Activated CD8-positive, alpha-beta memory T cell treated with anti-CD3 and anti-CD28 coated beads, Interleukin-2, amount 50 U/mL, for 24 hours (primary cell): Measurements from ENCODE around the gene HHLA2.
"Not testable (repeated sequence)": the region's sequence is repeated elsewhere in the genome, so short reads cannot be mapped to it uniquely, and the experiment has no call there.

Source experiments
- DNase-seq: peaks from one replicate; pipeline ENCODE4 v3.0.0-alpha.2; 2020; ENCODE audit errors: extremely low read depth

Gene HHLA2

DNA sequence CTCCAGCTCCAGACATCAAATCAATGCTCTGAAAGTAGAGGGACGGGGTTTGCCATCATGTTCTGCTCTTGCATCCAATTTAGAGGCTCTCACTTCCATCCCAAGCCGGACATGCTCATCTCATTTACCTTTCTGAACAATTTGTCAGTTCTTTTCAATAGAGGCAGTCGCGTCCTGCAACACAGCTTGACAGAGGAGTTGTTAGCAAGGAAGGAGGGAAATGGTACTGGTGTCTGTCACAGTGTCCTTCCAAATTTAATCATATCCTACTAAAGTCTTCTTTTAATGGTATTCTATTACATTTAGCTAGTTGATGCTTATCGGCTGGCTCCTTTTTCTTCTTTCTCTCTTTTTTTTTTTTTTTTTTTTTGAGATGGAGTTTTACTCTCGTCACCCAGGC is 45.6 kb downstream of the HHLA2 start:
- DNase-seq, result no peak

DNA sequence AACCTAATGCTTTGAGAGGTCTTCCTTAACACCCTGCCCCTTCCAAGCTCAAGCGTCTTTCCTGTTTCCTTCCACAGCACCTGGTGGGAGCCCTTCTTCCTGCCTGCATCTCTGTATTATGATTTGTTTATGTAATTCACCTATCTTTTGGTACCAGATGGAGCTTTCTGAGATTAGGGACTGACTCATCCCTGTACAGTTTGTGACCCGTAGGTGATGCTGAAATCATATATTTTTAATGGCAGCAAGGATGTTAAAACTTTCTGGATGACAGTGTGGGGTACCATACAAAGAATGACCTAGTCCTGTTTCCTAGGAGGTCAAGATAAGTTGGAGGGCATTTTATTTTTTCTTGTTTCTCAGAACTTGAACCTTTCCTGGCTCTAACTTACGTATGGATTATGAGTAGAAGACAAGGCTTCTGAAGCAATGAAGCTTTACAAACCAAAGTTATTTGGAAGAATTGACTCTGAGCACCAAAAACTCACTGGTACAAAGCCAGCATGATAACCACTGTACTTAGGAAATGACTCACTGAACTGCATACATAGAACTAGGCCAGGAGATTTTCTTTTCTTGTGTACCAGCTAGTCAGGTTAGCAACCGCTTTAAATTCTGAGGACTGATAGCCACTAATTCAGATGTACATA is 46.6 kb downstream of the HHLA2 start:
- DNase-seq, result no peak

DNA sequence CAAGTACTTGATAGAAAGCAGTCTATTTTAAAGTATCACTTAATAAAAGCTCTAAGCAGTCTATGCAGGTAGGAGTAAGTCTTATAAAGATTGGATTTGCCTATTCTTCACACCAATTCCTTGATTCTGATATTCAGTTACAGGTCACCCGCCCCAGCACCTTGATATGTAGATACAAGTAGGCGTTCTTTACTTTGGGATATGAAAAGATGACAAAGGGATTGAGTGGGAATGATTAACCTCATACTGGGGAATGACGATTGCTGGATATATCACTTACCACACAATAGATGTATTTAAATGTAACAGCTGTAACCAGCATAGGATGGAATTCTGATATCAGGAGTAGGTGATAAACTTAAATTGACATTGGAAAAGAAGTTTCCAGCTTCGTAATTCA is 47.1 kb downstream of the HHLA2 start:
- no peak for DNase-seq

DNA sequence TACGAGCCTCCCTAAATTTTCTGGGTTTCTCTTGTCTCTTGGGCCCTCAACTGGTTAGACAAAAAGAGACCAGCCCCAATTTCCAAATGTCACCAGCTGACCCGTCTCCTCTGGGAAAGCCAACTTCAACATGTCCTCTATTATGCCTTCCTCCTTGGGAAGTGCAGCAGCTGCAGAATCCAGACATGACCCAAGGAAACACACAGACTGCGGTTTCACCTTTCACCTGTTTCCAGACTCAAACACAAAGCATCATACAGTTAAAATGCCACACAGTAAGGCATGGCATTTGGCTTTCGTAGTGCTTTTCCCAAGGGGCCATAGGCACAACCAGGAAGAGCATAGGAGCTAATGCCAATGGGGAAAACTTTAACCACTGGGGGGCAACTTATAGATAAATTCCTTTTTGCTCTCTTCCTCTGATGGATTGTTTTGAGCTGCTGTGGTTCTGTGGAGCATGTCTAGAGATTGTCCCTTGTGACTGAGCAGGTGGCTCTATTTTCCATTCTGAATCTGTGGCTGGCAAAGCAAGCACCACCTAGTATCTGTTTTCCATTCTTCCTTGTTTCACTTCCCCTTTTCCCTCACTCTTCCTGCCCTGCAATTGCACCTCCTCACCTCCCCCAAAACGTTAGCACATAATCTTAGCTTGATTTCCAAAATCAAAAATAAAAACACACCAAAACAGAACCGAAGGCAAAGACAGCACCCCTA is 49.3 kb downstream of the HHLA2 start:
- DNase-seq, result no peak

DNA sequence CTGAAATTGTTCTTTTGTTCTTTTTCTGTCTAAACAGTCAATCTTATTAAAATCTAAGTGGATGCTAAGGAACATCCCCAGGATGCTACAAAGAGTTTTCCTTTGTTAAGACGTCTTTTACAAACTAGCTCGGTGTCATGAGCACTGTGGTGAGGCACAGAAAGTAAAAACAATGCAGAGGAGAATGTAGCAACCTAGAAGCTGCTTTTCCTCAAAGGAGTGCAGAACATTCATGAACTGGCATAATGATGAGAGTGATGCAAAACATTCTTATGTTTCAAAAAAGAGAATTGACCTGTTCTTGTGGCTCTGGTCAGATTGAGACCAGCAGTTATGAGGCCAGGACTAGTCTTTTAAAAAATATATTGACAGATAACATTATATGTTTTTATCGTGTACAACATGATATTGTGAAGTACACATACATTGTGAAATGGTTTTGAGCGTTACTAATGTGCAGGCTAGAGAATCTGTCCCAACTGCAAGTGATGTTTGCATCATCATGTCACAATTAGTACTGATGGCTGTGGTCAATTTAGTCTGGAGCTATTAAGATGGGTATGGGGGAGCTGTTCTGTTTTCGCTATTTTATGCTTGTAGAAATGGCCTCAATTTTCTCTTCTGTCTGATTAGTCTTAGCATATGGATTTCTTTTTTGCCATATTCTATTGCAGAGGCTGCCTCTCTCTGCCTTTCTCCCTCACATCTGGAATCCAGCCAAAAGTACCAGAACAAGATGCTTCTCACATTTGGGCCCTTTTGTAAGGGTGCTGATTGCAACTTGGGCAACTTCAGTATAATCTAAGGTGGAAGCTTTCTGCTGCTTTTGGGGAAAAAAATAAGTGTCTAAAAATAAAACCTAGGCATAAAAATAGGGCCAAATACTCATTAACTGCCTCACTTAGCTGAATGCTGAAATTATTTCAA is 50.2 kb downstream of the HHLA2 start:
- no peak for DNase-seq

DNA sequence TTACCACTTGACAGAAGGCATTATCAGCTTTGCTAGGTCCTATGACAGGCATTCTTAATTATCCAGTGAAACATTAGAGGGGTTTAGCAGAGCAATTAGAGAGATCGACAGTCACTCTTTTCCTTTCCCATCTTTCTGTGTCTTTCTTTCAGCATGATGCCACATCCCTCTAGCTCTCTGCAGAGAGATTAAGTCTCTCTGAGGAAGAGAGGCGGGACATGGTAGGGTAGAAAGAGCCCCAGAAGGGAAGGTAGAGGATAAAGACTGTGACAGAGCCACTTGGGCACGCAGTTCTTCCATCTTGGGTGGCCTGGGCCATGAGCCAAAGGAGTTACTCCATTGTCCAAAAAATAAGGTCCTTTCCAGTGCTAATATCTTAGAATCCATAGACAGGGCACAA is 55.8 kb downstream of the HHLA2 start:
- no peak for DNase-seq

DNA sequence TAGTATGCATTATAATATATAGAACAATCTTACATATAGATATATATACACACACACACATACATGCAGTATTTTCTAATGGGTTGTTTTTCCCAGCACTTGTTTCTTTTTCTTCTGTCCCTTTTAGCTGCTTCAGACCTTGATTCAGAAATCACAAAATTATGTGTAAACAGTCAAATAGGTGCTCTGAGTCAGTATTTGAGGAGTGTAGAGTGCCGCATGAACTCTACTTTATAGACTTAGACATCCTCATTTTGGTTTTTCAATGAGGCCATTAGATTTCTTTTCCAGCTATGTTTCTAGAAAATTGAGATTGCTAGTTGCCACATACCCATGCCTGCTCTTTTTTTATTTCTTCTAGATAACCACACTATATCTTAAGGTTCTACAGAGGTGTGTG is 58.2 kb downstream of the HHLA2 start:
- DNase-seq, result no peak

DNA sequence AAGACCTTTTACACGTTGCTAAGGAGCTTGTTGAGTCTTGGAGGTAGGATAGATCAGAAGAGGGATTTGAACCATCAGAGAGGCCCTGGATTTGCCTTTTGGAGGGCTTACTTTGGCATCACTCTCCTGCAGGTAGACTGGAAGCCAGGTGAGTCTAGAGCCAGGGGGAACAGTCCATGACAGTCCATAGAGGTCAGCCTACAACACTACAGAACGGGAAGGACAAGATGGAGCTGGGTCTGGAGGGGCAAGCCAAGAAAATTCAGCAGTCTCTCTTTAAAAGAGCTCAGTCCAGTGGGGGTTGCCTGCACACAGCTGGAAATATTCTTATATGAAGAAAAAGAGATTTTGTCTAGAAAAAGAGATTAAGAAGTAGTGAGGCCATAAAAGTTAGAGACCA is 60.7 kb downstream of the HHLA2 start:
- no peak for DNase-seq

DNA sequence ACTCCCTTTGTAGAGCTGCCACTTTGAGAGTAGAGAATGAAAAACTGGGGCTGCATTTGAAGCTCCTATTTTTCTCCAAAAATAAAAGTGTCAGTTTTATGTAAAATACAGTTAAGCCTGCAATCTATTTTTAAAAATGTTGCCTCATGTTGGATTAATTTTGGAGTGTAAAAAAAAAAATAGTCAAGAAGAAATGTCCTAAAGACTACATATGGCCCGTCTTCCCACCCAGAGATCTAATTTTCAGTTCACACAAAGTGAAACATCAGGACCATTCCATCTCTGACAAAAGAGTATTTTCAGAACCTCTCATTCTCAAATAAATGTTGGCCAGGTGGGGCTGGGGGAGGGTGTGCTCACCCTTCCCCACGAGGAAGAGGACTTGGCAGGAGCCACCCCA is 62.7 kb downstream of the HHLA2 start:
- no peak for DNase-seq

DNA sequence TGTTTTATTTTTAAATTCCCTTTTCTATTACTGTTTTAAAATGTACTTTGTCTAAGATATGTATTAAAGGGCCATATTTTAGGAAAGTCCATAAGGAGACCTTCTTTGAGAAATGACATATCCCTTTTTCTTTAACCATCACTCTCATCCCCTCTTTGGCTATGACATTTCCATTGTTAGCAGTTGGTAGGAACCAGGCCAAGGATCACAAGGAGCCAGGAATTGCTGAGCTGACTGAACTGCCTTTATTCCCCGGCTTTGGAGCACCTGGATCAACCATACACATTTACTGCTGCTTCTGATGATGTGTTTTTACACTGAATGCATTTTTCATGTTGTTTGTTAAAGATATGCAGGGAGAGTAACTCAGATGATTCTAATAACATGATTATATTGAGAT is 79.7 kb downstream of the HHLA2 start:
- no peak for DNase-seq

DNA sequence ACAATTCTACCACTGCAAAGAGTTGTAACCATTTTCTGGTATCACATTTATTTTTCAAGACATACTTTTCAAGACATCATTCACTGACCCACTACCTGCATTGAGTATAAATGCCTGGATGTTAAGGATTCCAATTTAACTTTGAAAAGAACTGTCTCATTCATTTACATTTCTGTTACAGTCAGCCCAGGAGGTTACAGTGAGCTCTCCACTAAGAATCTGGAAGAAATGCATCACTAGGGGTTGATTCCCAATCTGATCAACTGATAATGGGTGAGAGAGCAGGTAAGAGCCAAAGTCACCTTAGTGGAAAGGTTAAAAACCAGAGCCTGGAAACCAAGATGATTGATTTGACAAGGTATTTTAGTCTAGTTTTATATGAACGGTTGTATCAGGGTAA is 81.0 kb downstream of the HHLA2 start:
- no peak for DNase-seq

DNA sequence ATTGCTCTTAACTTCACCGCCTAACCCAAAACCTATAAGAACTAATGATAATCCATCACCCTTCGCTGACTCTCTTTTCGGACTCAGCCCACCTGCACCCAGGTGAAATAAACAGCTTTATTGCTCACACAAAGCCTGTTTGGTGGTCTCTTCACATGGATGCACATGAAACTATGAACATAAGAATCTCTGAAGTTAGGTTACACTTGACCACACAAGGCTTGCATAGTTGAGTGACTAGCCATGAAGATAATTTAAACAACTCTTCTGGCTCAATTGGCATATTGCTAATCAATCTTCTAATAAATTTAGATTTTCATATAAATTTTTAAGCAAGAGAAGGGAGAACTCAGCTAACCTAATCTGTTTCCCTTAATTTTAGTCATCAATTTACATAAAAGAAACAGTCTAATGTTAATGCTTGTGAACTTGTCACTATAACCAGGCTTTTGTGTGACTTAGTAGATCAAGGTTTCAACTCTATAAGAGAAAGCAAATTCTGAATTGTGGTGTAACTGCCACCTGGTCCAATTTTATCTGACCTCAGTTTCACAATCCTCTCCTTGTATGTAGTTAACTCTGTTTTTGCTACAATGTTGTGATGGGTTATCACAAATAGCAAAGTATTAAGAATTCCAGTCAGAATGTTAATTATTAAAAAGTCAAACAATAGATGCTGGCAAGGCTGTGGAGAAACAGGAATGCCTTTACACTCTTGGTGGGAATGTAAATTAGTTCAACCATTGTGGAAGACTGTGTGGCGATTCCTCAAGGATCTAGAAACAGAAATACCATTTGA is 82.0 kb downstream of the HHLA2 start:
- no peak for DNase-seq

DNA sequence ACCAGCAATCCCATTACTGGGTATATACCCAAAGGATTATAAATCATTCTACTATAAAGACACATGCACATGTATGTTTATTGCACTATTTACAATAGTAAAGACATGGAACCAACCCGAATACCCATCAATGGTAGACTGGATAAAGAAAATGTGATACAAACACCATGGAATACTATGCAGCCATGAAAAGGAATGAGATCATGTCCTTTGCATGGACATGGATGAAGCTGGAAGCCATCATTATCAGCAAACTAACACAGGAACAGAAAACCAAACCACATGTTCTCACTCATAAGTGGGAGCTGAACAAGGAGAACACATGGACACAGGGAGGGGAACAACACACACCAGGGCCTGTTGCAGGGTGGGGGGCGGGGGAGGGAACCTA is 82.6 kb downstream of the HHLA2 start:
- not testable (repeated sequence) for DNase-seq

DNA sequence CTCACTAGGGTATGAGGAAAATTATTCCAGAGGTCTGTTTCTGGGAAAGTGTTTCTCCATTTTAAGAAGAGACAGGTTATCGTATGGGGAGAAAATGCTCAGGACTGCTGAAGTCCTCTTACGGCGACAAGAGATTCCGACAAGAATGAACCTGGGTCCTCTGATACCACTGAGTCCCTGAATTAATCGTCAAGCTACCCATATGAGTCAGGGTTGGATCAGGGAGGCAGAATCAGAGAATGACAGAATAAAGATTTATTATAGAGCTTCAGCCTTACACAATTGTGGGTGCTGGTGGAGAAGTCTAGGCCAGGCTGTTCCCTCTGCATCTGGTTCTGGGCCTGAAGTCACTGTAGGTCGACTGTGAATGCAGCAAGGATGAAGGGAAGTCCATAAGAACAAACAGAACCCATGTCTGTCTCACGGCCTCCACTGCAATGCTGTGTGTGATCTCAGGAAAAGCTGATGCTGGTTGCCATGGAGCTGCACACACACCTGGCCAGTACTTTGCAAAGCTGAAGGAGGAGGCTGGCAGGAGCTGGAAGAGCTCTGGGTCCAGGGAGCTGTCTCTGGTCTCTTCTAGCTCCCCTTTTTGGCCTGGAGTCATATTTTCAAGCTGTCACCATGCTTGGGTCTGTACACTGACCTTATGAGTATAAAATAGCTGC is 83.9 kb downstream of the HHLA2 start:
- DNase-seq, result no peak

DNA sequence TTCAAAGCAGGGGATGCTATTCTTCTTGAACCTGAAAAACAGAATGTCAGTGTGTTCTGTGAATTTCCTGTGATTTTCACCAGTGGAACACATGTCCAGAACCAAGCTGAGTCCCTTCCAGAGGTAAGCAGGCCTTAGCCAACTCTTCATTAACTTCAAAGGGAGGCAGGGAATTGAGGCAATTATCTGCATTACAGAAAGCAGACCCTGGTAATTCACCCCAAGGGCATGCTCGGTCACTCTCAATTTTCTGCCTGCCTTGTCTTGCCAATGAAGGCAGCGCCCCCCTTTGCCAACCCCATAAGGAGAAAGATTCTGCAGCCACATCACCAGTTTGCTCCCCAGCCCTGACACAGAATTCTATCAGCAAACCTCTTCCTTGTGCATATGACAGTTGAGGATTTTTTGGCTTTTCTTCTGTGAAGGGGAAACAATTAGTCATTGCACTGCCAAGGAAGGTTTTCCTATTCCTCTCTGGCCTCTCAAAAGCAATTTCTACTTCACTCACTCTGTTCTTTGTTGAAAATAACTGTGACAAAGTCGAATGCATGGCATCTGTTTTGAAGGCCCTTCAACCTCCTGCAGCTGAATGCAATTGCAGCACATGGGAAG is 85.3 kb downstream of the HHLA2 start:
- DNase-seq, result no peak

DNA sequence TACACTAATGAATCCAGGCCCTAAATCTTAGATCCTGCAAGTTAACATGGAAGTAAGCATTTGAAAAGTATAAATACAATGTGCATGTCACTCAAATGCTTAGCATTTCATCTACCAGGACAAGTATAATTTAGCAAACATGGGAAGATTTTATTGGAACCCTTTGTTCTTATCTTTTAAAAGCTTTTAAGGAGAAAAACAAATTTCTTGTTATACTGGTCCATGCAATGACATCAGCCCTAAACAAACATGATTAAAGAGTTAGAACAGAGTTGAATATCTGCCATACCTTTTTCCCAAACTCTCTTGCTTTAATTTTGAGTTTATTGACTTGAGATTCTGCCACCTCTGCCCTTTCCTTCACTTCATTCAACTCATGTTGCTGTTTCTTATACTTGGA is 87.0 kb downstream of the HHLA2 start:
- DNase-seq, result no peak

DNA sequence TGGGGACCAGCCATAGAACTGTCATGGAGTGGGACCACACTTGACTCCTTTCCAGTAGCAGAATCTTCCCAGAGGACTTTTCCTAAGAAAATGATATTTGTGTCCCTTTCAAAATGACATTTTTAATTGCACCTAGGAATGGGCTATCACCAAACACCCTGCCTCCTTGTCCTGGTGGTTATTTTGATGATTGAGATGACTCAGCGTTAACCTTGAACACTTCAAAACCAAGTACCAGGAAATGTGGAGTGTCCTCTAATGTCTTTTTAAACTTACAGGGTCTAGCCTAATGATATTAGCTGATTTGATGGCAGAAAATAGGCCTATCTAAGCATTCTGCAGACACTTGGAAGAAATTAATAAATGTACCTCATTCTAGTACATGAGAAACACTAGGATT is 90.7 kb downstream of the HHLA2 start:
- DNase-seq, result no peak

DNA sequence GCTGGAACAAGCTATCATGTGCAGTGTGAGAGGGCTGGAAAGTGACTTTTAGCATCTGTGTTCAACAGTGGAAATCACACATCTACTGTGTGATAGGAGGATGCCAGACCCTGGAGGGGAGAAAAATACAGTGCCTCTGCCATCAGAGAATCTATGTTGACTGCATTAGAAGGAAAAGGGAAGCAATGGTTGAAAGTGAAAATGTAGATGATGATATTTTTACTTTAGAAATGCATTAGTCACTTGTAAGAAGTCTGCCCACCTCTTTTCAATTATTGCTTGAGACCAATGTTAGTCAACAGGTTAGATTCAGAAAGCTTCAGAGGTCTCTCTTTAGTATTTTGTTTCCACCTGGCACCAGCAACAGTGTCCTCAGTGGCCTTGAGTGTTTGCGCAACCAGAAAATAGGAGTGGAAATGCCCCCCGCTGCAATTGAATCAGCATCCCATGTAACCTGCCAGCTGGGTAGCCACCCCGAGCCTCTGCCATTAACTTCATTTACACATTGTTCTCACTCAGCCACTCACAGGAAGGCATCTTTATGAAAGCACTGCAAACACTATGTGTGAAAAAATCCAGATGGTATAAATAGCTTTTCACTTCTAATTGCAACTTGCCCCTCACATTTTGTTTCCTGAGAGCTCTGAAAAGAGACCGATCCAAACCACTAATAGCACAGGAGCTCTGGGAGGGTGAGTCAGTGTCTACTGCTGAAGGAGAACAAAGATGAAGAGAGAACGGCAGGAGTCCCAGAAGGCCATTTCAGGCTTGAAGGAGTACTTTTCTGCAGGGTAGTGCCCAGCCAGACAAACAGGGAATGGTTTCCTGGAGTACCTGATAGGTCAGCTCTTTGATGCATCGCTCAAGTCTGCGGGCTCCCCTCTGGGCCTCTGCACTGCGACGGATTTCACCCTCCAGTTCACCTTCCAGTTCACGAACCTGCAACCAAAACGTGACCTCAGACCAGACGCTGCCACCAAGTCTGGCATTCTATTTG is 92.1 kb downstream of the HHLA2 start:
- DNase-seq, result no peak

DNA sequence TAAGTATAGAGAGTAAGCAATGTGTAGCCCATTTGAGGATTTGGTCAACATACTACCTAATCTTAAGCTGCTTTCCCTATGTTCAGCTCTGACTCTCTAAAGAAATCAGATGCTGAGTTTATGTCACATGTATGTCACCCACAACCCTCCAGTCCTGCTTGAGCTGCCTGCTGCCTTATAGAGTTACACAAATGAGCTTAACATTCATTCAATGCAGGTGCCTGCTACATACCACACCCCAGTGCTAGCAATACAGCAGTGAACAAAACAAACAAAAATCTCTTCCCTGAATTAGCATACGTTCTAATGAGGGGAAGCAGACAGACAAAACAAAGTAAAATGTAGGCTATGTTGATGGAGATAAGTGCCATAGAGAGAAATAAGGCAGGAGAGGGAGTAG is 93.0 kb downstream of the HHLA2 start:
- DNase-seq, result no peak
